Muscle of leg (tissue), 11 donors: ENCODE measurements around the gene ARHGAP21. TPM values are rescaled to one million over a fixed set of nuclear protein-coding genes. Genes with fewer than 3 reads are reported as not detected.
"Not testable (repeated sequence)": the region's sequence is repeated elsewhere in the genome, so short reads cannot be mapped to it uniquely, and the experiment has no call there.

Experiments
- DNase-seq: peaks from one replicate; pipeline ENCODE4 v3.0.0; 2013
- H3K27ac ChIP-seq: one replicate; pipeline ENCODE4 v1.5.1; 2013; ENCODE audit warnings: mild to moderate bottlenecking, low read length, control low read depth
- H3K27me3 ChIP-seq: one replicate; pipeline ENCODE4 v1.6.1; 2013; ENCODE audit warnings: low read length; ENCODE audit not compliant: control insufficient read depth, insufficient read depth
- H3K36me3 ChIP-seq: one replicate; pipeline ENCODE4 v1.6.1; 2013; ENCODE audit warnings: low read length; ENCODE audit not compliant: control insufficient read depth, insufficient read depth
- H3K4me1 ChIP-seq: one replicate; pipeline ENCODE4 v1.6.1; 2013; ENCODE audit warnings: low read length; ENCODE audit not compliant: control insufficient read depth, insufficient read depth
- H3K4me3 ChIP-seq: one replicate; pipeline ENCODE4 v1.5.1; 2013; ENCODE audit warnings: low read length, control low read depth
- H3K9me3 ChIP-seq: replicated peaks from 2 replicates; pipeline ENCODE4 v1.6.1; 2013; ENCODE audit warnings: low read depth, low read length; ENCODE audit not compliant: control insufficient read depth
- WGBS: methylation state at CpG from one replicate; pipeline ENCODE4 v1.1.5; 2013; ENCODE audit warnings: missing lambda C conversion rate; ENCODE audit not compliant: insufficient coverage; 5-methylcytosine and 5-hydroxymethylcytosine counted together
- polyA plus RNA-seq, 8 donors: library from polyadenylated mRNA; unstranded; fragments of 120-200 nt; gene quantifications; one replicate each; pipeline versions ENCODE4 v1.2.1 to v1.2.3, GENCODE V29; 2013; ENCODE audit warnings: inconsistent platforms in 1 of 8, low replicate concordance in 1 of 8; ENCODE audit not compliant: insufficient read length in 8 of 8, insufficient read depth in 1 of 8
- total RNA-seq: library from RNA; stranded (reverse); fragments of 120-200 nt; gene quantifications from one replicate; pipeline ENCODE4 v1.2.4, GENCODE V29; 2013

Gene ARHGAP21
- total and polyA plus RNA-seq, 9 donors: 55.0 to 84.8 (median 63.5) TPM

DNA sequence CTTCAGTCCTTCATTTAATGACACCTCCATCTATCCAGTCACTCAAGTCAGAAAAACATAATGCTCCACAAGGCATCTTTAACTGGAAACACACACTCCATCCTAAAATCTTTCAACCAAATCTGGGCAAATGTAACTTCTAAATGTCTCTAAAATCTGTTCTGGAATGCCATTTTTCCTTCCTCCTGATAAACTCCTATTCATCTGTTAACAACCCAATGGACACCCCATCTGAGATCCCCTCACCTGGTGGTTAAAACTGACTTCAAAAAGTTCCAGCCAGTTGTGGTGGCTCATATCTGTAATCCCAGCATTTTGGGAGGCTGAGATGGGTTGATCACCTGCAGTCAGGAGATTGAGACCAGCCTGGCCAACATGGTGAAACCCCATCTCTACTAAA lies 78.7 kb downstream of the ARHGAP21 start:
- H3K36me3 ChIP-seq: peaks cover 3% of the 10 kb centered on the region
- no peak overlapping the region for H3K27ac ChIP-seq
- H3K27me3 ChIP-seq: no peaks in the 10 kb centered on the region
- no peak for DNase-seq
- H3K4me1 ChIP-seq: no peaks in the 10 kb centered on the region
- no peak overlapping the region for H3K4me3 ChIP-seq
- no peaks in the 10 kb centered on the region for H3K9me3 ChIP-seq

DNA sequence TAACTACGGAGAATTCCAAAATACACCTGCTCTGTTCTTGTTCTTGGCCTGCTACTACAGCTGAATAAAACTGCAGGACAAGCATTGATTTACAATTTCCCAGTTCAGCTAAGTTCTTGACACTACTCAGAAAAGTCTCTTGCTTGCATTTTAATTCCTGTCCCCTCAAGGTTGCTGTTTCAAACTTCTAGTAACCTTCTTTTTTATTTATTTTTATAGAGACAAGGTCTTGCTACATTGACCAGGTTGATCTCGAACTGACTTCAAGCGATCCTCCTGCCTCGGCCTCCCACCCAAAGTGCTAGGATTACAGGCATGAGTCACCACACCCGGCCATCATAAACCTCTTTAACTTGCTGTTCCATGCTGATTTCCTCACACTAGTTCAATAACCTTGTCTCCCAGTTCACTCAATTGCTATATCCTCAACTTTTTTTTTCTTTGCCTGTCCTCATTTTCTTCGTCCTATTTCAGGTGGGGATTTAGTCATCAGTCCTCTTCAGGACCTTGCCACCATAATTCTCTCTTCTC lies 79.9 kb downstream of the ARHGAP21 start:
- no peak for DNase-seq
- Histone ChIP-seq H3K4me3 (no peak overlapping the region), H3K27me3 (no peaks in the 10 kb centered on the region), H3K27ac (no peak overlapping the region), H3K4me1 (no peaks in the 10 kb centered on the region), H3K9me3 (no peaks in the 10 kb centered on the region), H3K36me3 (peaks cover 3% of the 10 kb centered on the region)
- 83% methylated on average over 6 of the region's 6 CpGs for WGBS

DNA sequence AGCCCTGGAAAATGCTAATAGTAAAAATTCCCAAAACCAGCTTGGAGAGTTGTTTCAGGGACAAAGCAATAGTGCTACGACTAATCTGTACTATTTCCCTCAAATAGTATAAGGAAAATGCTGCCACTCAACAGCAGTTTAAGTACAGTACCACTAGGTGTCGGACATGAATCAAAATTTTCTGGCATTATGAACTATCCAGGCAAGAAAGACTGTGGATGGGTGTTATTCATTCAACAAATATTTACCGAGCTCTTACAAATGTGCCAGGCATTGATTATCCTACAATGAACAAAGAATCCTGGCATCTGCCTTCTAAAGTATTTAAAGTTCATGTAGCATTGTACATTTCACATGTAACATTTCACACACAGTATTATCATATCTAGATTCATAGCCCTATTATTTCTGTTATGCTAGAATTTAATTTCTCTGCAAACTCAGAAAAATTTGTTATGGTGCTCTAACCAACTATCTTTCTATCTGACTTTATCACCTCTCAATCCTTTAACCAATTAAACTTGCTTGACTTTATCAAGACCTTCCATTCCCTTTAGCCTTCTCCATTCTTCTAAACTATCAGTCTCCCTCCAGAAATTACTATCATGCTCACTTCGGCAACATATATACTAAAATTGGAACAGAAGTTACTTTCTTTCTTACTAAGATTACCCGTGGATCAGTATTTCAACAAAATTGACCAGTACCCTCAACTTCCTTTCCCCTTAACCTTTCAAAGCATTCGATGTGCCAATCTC lies 80.6 kb downstream of the ARHGAP21 start:
- DNase-seq: peak; percentile 86
- H3K27me3 ChIP-seq: no peaks in the 10 kb centered on the region
- WGBS: 59% methylated on average over 3 of the region's 6 CpGs
- H3K9me3 ChIP-seq: no peaks in the 10 kb centered on the region
- no peak overlapping the region for H3K4me3 ChIP-seq
- no peak overlapping the region for H3K27ac ChIP-seq
- H3K36me3 ChIP-seq: peaks cover 3% of the 10 kb centered on the region
- no peaks in the 10 kb centered on the region for H3K4me1 ChIP-seq

DNA sequence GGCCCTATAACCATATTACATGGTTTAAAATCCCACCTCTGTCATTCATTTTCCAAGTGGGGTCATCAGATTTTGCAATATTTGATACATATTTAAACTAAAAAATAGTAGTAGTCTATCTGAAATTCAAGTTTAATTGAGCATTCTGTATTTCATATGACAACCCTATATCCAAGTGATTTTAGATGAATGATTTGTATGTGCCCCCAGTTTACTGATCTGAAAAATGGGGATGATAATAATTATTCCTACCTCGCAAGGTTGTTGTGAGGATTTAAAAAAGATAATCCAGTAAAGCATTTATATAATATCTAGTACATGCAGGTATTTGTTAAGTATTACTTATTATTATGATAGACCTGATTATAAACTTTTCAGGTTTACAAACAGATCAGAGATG lies 84.6 kb downstream of the ARHGAP21 start:
- Histone ChIP-seq H3K4me3 (no peak overlapping the region), H3K36me3 (no peaks in the 10 kb centered on the region), H3K27ac (no peak overlapping the region), H3K4me1 (no peaks in the 10 kb centered on the region), H3K27me3 (no peaks in the 10 kb centered on the region), H3K9me3 (no peaks in the 10 kb centered on the region)
- WGBS: no CpG with 5 or more reads among the region's 1 CpG
- DNase-seq: no peak

DNA sequence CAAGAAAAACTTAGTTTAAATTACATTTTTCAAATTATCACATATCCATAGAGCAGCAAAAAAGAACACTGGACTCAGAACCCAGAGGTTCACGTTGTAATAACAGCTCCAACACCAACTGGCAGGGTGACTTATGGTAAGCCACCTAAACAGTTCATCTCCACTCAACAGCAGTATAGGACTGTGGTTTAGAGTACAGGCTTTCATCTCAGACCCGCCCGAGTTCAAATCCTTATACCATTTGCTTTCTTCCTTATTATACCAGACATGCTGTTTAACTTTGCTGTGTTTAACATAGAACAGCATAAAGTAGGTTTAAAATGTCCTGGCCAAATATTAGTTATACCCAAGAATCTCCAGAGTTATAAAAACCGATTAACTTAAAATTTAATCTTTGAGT lies 97.9 kb downstream of the ARHGAP21 start:
- H3K4me3 ChIP-seq: no peak overlapping the region
- H3K27me3 ChIP-seq: no peaks in the 10 kb centered on the region
- no peak for DNase-seq
- WGBS: no CpG with 5 or more reads among the region's 4 CpGs
- H3K27ac ChIP-seq: no peak overlapping the region
- peaks cover 5% of the 10 kb centered on the region for H3K36me3 ChIP-seq
- H3K4me1 ChIP-seq: peaks cover 2% of the 10 kb centered on the region
- no peaks in the 10 kb centered on the region for H3K9me3 ChIP-seq

DNA sequence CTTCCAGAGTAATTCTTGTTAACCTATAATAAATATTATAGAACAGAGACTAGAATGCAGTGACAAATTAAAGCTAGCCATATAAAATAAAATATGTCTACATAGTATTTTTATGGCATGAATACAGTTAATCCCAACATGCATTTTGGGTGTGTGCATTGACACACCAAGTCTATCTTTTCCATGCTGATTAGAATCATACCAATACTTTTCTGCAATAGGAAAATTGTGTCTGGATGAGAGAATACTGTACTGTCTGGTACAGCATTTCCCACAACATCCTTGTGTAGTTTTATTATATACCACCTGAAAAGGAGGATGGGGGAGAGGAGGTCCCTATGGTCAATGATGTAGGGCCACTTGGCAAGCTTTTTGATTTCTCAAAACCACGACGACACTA lies 100.3 kb downstream of the ARHGAP21 start:
- Histone ChIP-seq H3K27me3 (no peaks in the 10 kb centered on the region), H3K9me3 (no peaks in the 10 kb centered on the region), H3K4me1 (no peaks in the 10 kb centered on the region), H3K36me3 (peaks cover 10% of the 10 kb centered on the region), H3K4me3 (no peak overlapping the region), H3K27ac (no peak overlapping the region)
- DNase-seq: no peak
- no CpG with 5 or more reads among the region's 2 CpGs for WGBS

DNA sequence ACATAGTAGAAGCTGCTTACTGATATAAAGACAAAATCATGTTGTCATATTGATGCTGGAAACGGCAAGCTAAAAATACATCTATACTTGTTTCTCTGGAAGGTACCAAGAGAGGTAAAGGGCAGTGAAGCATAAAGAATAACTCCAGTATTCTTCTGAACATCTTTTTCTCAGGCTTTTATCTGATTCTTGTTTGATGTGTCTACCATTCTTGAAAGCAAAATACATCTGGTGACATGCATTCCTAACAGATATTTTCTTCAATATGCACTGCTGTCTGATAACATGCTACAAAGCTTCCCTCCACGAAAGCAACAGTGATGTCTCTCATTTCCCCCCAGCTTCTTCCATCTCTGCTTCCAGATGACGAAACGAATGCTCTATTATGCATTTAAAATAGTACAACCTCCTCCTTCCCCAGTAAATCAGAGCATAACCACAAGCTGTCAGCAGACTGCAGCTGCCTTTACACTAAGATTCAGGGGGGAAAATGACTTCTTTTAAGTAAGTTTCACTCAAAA lies 100.8 kb downstream of the ARHGAP21 start:
- Histone ChIP-seq H3K9me3 (no peaks in the 10 kb centered on the region), H3K36me3 (peaks cover 11% of the 10 kb centered on the region), H3K4me3 (no peak overlapping the region), H3K4me1 (no peaks in the 10 kb centered on the region), H3K27ac (no peak overlapping the region), H3K27me3 (no peaks in the 10 kb centered on the region)
- WGBS: 39% methylated on average over 2 of the region's 4 CpGs
- DNase-seq: no peak

DNA sequence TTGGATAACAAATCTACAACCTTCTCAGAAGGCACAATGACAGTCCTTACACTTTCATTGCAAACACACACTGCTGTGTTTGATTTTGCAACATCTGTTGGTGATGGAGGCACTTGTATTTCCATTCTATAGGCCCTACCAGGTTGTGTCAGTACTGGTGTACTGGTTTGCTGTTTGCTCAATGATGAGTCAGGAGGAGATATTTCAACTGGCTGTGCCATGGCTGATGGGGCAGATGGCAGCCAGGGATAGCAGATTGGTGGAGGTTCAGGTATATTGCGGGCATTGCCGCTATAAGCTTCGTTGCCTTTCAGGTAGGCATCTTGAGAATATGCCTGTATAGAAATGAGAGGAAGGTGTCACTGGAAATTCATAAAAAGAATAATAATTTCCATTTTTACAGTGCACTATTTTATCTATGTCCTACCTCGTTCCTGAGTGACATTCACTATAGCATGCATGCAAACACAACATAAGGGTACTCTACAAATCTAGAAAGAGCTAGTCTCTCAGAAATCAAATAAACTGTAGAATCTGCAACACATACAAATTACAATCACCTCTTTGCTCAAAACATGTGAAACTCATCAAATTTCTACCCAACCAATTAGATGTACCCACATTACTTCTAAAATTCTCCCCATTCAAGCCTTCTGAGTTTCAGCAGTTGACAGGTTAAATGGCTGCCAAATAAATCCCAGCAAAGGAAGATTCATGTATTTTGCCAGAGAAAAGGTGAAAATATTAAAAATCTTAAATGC lies 102.5 kb downstream of the ARHGAP21 start:
- not testable (repeated sequence) for H3K27me3 ChIP-seq, DNase-seq, H3K4me1 ChIP-seq, H3K27ac ChIP-seq, H3K9me3 ChIP-seq, H3K4me3 ChIP-seq
- WGBS: no CpG with 5 or more reads among the region's 4 CpGs
- H3K36me3 ChIP-seq: peaks cover 14% of the 10 kb centered on the region

DNA sequence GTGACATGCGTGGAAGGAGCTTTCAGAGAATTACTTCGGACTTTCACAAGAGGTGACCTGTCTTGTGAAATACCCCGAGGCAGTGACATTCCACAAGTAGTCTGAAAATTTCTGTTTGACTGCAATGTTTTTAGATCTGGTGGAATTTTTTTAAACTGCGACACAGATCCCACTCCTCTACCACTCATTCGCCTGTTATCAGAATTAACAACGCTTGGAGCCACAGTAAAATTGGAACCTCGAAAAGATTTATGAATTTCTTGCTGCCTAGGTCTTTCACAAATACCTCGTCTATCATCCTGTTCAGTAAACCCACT lies 103.7 kb downstream of the ARHGAP21 start:
- not testable (repeated sequence) for H3K27ac ChIP-seq, H3K4me1 ChIP-seq, DNase-seq, H3K27me3 ChIP-seq, H3K4me3 ChIP-seq, H3K9me3 ChIP-seq
- WGBS: no CpG with 5 or more reads among the region's 8 CpGs
- H3K36me3 ChIP-seq: peaks cover 17% of the 10 kb centered on the region

DNA sequence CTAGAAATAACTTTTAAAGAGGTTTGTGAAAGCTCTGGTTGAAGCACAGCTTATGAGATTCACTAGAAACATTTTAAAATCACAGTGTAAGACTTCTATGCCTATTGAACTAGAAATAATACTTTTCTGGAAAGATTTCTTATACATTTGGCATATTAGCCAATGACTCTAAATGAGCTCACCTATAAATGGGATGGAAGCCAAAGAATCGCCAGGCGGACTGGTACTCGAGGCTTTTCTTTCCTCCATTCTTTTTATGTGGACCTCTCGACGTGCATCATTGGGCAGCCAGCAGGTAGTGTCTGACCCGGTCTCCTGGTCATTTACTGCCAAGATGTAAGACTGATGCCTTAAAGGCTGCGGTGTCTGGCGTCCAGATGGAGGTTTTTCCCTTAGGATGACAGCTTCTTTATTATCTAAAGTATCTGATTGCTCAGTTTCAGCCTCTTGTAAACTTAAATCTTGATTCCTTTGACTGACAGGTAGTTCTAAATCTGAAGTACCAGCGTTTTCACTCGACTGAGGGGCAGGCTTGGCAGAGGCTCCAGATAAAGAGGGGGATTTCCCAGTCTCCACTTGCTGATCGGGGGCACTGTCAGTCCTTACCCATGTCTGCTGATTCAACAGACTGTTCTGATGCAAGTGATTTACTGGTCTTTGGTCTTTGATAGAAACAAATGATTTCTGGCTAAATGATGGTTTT lies 104.2 kb downstream of the ARHGAP21 start:
- H3K4me1 ChIP-seq, H3K4me3 ChIP-seq, DNase-seq, H3K27me3 ChIP-seq, H3K27ac ChIP-seq, H3K9me3 ChIP-seq: not testable (repeated sequence)
- WGBS: 77% methylated on average over 5 of the region's 11 CpGs
- H3K36me3 ChIP-seq: peaks cover 17% of the 10 kb centered on the region
